Ovary (tissue), 9 donors: ENCODE measurements around the gene METAP1. TPM values are rescaled to one million over a fixed set of nuclear protein-coding genes. Genes with fewer than 3 reads are reported as not detected.
"Not testable (repeated sequence)": the region's sequence is repeated elsewhere in the genome, so short reads cannot be mapped to it uniquely, and the experiment has no call there.

ENCODE experiments used
- DNase-seq, 5 donors: peaks; one replicate each; pipeline ENCODE4 v3.0.0-alpha.2; 2019 to 2020
- H3K27ac ChIP-seq, 2 donors: fragments of 200-600 bp; one replicate each; pipeline versions ENCODE4 v1.5.1 to v1.8.0; 2019 to 2022
- H3K27me3 ChIP-seq: fragments of 200-600 bp; one replicate; pipeline ENCODE4 v1.8.0; 2022
- H3K36me3 ChIP-seq: fragments of 200-600 bp; sonication (generic); one replicate; pipeline ENCODE4 v1.5.1; 2019
- H3K4me1 ChIP-seq: one replicate; pipeline ENCODE4 v1.8.1; 2013; ENCODE audit warnings: mild to moderate bottlenecking, moderate library complexity; ENCODE audit not compliant: insufficient read depth
- H3K4me3 ChIP-seq: fragments of 200-600 bp; sonication (generic); one replicate; pipeline ENCODE4 v1.5.1; 2017
- H3K9me3 ChIP-seq, 2 donors: fragments of 200-600 bp in 1 of 2; sonication (generic) in 1 of 2; one replicate each; pipeline versions ENCODE4 v1.5.1 to v1.8.1; 2013 to 2019; ENCODE audit warnings: mild to moderate bottlenecking in 1 of 2, moderate library complexity in 1 of 2
- EP300 ChIP-seq: sonication (generic); formaldehyde crosslinking; IDR thresholded peaks from one replicate; pipeline ENCODE4 v1.6.1; 2017; ENCODE audit warnings: antibody characterized with exemption
- POLR2A ChIP-seq: fragments of 450-650 bp; IDR thresholded peaks from one replicate; pipeline ENCODE4 v1.6.1; 2017; ENCODE audit warnings: antibody characterized with exemption, mild to moderate bottlenecking, moderate library complexity
- WGBS, 3 donors: extraction: QIAGEN DNeasy Blood & Tissue Kit in 1 of 3; methylation state at CpG; one replicate each; pipeline versions ENCODE4 v1.1.5 to v1.1.7; 2013 to 2017; 5-methylcytosine and 5-hydroxymethylcytosine counted together
- intact Hi-C, 4 donors: fragments of 100-400 bp; cut with DNase I; formaldehyde crosslinking; loops; one replicate each; pipeline versions ENCODE4 v1.11.0 to v1.15.1; 2022 to 2023
- microRNA-seq, 3 donors: library from miRNA; unstranded; fragments of <30 nt; microRNA quantifications; one replicate each; pipeline versions ENCODE4 to v1.2.0, GENCODE V29; 2019 to 2020
- polyA plus RNA-seq, 2 donors: library from polyadenylated mRNA; stranded (reverse); fragments of 200-250 nt in 1 of 2; fragments of 350-450 nt in 1 of 2; fragmentation: Illumina TruSeq in 1 of 2; extraction: RNeasy Lipid Tissue Mini Kit (QIAGEN cat#74804) in 1 of 2; gene quantifications; one replicate each; pipeline ENCODE4 v1.2.3, GENCODE V29; 2013 to 2014
- small RNA-seq: library from RNA; depleted of rRNA; stranded (forward); fragments of <200 nt; gene quantifications from one replicate; pipeline ENCODE3, GENCODE V24; 2016
- total RNA-seq, 7 donors: library from RNA; depleted of rRNA in 2 of 7; stranded (reverse); fragments of >200 nt in 2 of 7; fragmentation: NEBNext Ultra II Directional in 3 of 7; extraction: Animal tissue kit (Norgen Biotek cat#: 25700) in 3 of 7; gene quantifications; one replicate each; pipeline versions ENCODE4 v1.1.0 to v1.2.4, GENCODE V29; 2016 to 2023
- TF ChIP-seq, protein P1 (sequence below), 3 donors: fragments of 450-650 bp in 2 of 3; fragments of 200-600 bp in 1 of 3; IDR thresholded peaks; one replicate each; pipeline versions ENCODE4 v1.5.1 to v1.8.0; 2016 to 2022; ENCODE audit warnings: antibody characterized with exemption in 3 of 3, mild to moderate bottlenecking in 1 of 3
- donor health status: DM: no; HTN: no; CAD: no; lungs with moderate emphysema.
- donor health status: DM: no; HTN: no; CAD: no.
- donor health status: Bipolar disorder and iron deficiency.
- donor health status: DM: yes; HTN: yes; CAD: no.
- donor health status: DM: no; HTN: no; CAD: no.
- donor health status: DM: yes; HTN: yes; CAD: no.

METAP1 gene
- total and polyA plus RNA-seq, 9 donors, result 16.1 to 38.6 (median 25.4) TPM

- Histone ChIP-seq H3K4me1 (no peaks in the 10 kb centered on the region), H3K27me3 (no peaks in the 10 kb centered on the region), H3K9me3 (no peaks in the 10 kb centered on the region), H3K27ac (no peak overlapping the region), H3K36me3 (no peaks in the 10 kb centered on the region), H3K4me3 (no peak overlapping the region)
- intact Hi-C loops, result no loop called here
- DNase-seq, result no peak
- TF ChIP-seq POLR2A, result no peak
- TF ChIP-seq EP300, result no peak
- TF ChIP-seq, protein P1, sequence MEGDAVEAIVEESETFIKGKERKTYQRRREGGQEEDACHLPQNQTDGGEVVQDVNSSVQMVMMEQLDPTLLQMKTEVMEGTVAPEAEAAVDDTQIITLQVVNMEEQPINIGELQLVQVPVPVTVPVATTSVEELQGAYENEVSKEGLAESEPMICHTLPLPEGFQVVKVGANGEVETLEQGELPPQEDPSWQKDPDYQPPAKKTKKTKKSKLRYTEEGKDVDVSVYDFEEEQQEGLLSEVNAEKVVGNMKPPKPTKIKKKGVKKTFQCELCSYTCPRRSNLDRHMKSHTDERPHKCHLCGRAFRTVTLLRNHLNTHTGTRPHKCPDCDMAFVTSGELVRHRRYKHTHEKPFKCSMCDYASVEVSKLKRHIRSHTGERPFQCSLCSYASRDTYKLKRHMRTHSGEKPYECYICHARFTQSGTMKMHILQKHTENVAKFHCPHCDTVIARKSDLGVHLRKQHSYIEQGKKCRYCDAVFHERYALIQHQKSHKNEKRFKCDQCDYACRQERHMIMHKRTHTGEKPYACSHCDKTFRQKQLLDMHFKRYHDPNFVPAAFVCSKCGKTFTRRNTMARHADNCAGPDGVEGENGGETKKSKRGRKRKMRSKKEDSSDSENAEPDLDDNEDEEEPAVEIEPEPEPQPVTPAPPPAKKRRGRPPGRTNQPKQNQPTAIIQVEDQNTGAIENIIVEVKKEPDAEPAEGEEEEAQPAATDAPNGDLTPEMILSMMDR (IDR thresholded peaks at IDR 0.05), result no peak
Observed at GRCh38 chr4:99103166-99103565, 107.6 kb downstream of the METAP1 start.

DNA sequence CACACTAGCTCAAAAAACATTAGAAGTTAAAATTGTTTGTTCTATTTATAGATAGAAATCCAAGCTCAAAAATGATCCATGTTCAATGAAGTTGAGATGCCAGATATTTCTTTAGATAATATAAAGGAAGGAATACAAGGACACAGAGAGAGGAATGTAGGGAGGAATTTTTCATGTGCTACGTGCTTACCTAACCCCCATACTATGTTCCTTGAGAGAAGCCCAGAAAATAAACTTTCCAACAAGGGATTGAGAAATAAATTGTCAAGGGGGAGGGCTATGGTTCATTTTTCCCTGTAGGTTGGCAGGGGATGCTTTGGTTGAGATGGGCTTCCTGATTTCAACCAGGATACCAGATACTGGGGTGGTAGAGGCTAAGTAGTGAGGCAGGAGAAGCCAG lies 108.6 kb downstream of the METAP1 start:
- whole genome bisulfite sequencing, 3 donors, result 74 to 90% (median 86%) methylated on average over 1 of the region's 1 CpG
- Histone ChIP-seq H3K36me3 (no peaks in the 10 kb centered on the region), H3K4me3 (no peak overlapping the region), H3K9me3 (no peaks in the 10 kb centered on the region), H3K4me1 (no peaks in the 10 kb centered on the region), H3K27me3 (no peaks in the 10 kb centered on the region), H3K27ac (no peak overlapping the region)
- no peak for DNase-seq
- intact Hi-C loops, result no loop called here
- TF ChIP-seq, protein P1 (IDR thresholded peaks at IDR 0.05), result no peak
- TF ChIP-seq EP300 (no peak), POLR2A (no peak)

GRCh38 chr4:99109286-99109685 lies 113.8 kb downstream of the METAP1 start:
- DNase-seq, H3K4me1 ChIP-seq, H3K36me3 ChIP-seq, H3K27ac ChIP-seq, H3K4me3 ChIP-seq, H3K9me3 ChIP-seq, H3K27me3 ChIP-seq, intact Hi-C loops: not testable (repeated sequence)
- WGBS, 3 donors, result 83 to 89% (median 89%) methylated on average over 12 of the region's 12 CpGs

Small RNA genes within 50 kb of the gene (microRNA-seq; reads per million reads assigned to microRNA genes)
- 0.18 to 0.75 (median 0.47) reads per million in 3 donors for gene MIR3684

Small RNA genes within 50 kb of the gene (small RNA-seq; reads per million reads assigned to genes)
- not detected for gene MIR3684
- gene RNU7-149P, result not detected

Other genes with a start within 250 kb of the METAP1 start
- 10 to 100 TPM; 48.6 to 74.4 (median 69.5) TPM for gene EIF4E, start 66.6 kb upstream of the METAP1 start, total RNA-seq
- gene EIF4E, start 66.6 kb upstream of the METAP1 start, polyA plus RNA-seq, result 10 to 100 TPM; 26.7 to 56.9 TPM
- gene ADH5, start 93.1 kb downstream of the METAP1 start, total RNA-seq, result 100 to 1,000 TPM in 5 of 7 donors, 10 to 100 TPM in 2; 79.5 to 224 (median 148) TPM
- 100 to 1,000 TPM; 161 to 227 TPM for gene ADH5, start 93.1 kb downstream of the METAP1 start, polyA plus RNA-seq
- gene ADH4, start 148.6 kb downstream of the METAP1 start, total RNA-seq, result under 1 TPM in 2 of 7 donors, not detected in 5; 0.33 to 0.72 TPM
- under 1 TPM in 1 of 2 donors, not detected in 1; 0.04 TPM for gene ADH4, start 148.6 kb downstream of the METAP1 start, polyA plus RNA-seq
- under 1 TPM in 3 of 7 donors, not detected in 4; 0.37 to 0.57 (median 0.56) TPM for gene ADH6, start 223.5 kb downstream of the METAP1 start, total RNA-seq
- under 1 TPM; 0.12 to 0.18 TPM for gene ADH6, start 223.5 kb downstream of the METAP1 start, polyA plus RNA-seq